Left renal pelvis (tissue), 4 donors: ENCODE results near the gene PDCD10. TPM values are rescaled to one million over a fixed set of nuclear protein-coding genes. Genes with fewer than 3 reads are reported as not detected.

Experiments used
- DNase-seq, 4 donors: peaks; one replicate each; pipeline ENCODE4 v3.0.0-alpha.2; 2013; ENCODE audit warnings: low read depth in 4 of 4, low spot score in 3 of 4
- polyA plus RNA-seq, 4 donors: library from polyadenylated mRNA; unstranded; fragments of 120-200 nt; gene quantifications; one replicate each; pipeline ENCODE4 v1.2.1, GENCODE V29; 2013; ENCODE audit not compliant: insufficient read length in 4 of 4

PDCD10 gene
- polyA plus RNA-seq = 10 to 100 TPM; 61.5 to 88.6 (median 66.7) TPM

- DNase-seq = peak; percentile 95 to 98 (median 96)
Measured at GRCh38 chr3:167734498-167735232, at the start of gene PDCD10. Gene PDCD10 (minus strand): TSS chr3:167734892. CDS start chr3:167720157, 14,735 bp downstream.

GRCh38 chr3:167783781-167784180, 49.1 kb upstream of the PDCD10 start:
- DNase-seq = no peak

- DNase-seq = no peak
Measured at GRCh38 chr3:167780214-167780883, 45.7 kb upstream of the PDCD10 start.

- DNase-seq = no peak
Measured at GRCh38 chr3:167777356-167777755, 42.7 kb upstream of the PDCD10 start.

GRCh38 chr3:167776066-167776685, 41.5 kb upstream of the PDCD10 start:
- DNase-seq = no peak

- DNase-seq = no peak
Measured at GRCh38 chr3:167773584-167773983, 38.9 kb upstream of the PDCD10 start.

GRCh38 chr3:167772992-167773391, 38.3 kb upstream of the PDCD10 start:
- no peak for DNase-seq

GRCh38 chr3:167762296-167762695, 27.6 kb upstream of the PDCD10 start:
- DNase-seq = no peak

- DNase-seq = no peak
Measured at GRCh38 chr3:167761302-167761701, 26.6 kb upstream of the PDCD10 start.

GRCh38 chr3:167754049-167754448, 19.4 kb upstream of the PDCD10 start:
- no peak for DNase-seq

GRCh38 chr3:167750272-167750971, 15.7 kb upstream of the PDCD10 start:
- no peak for DNase-seq

GRCh38 chr3:167749728-167750127, 15.0 kb upstream of the PDCD10 start:
- DNase-seq = no peak

GRCh38 chr3:167749209-167749608, 14.5 kb upstream of the PDCD10 start:
- no peak for DNase-seq

GRCh38 chr3:167743799-167744198, 9.1 kb upstream of the PDCD10 start:
- no peak for DNase-seq

GRCh38 chr3:167742338-167742737, 7.6 kb upstream of the PDCD10 start:
- no peak for DNase-seq

- no peak for DNase-seq
Measured at GRCh38 chr3:167740961-167741587, 6.4 kb upstream of the PDCD10 start.

- DNase-seq = no peak
Measured at GRCh38 chr3:167739190-167739810, 4.6 kb upstream of the PDCD10 start.

GRCh38 chr3:167738037-167738436, 3.3 kb upstream of the PDCD10 start:
- no peak for DNase-seq

- no peak for DNase-seq
Measured at GRCh38 chr3:167736997-167737396, 2.3 kb upstream of the PDCD10 start.

GRCh38 chr3:167736264-167736787, 1.6 kb upstream of the PDCD10 start:
- DNase-seq = no peak
